RWPE2 (cell line): Measurements from ENCODE around the gene OTOP3.

Source experiments
- ATAC-seq: fragments of 200-7000 bp; cut with Tn5 transposase; 3 replicates; pipeline ENCODE4 v1.9.1; 2021; ENCODE audit warnings: low read depth
- DNase-seq: peaks from one replicate; pipeline ENCODE4 v3.0.0-alpha.2; 2020; ENCODE audit warnings: low spot score
- H3K27ac ChIP-seq: fragments of 450-650 bp; 2 replicates; pipeline ENCODE4 v1.5.1; 2017; ENCODE audit warnings: mild to moderate bottlenecking; ENCODE audit not compliant: poor library complexity, severe bottlenecking
- H3K27me3 ChIP-seq: fragments of 250-450 bp; sonication (Bioruptor Pico); 2 replicates; pipeline ENCODE4 v1.5.1; 2021; ENCODE audit warnings: mild to moderate bottlenecking, moderate library complexity; ENCODE audit not compliant: insufficient read depth, poor library complexity, severe bottlenecking
- H3K36me3 ChIP-seq: fragments of 250-450 bp; sonication (Bioruptor Pico); 2 replicates; pipeline ENCODE4 v1.5.1; 2020; ENCODE audit warnings: low read depth, mild to moderate bottlenecking, moderate library complexity
- H3K4me1 ChIP-seq: fragments of 250-450 bp; sonication (Bioruptor Pico); 2 replicates; pipeline ENCODE4 v1.5.1; 2021; ENCODE audit warnings: mild to moderate bottlenecking, moderate library complexity; ENCODE audit not compliant: insufficient read depth, poor library complexity, severe bottlenecking
- H3K4me3 ChIP-seq: fragments of 250-450 bp; sonication (Bioruptor Pico); 2 replicates; pipeline ENCODE4 v1.5.1; 2021; ENCODE audit warnings: mild to moderate bottlenecking, moderate library complexity; ENCODE audit not compliant: severe bottlenecking
- H3K9me3 ChIP-seq: fragments of 250-450 bp; sonication (Bioruptor Pico); 2 replicates; pipeline ENCODE4 v1.5.1; 2021; ENCODE audit warnings: mild to moderate bottlenecking, moderate library complexity; ENCODE audit not compliant: severe bottlenecking
- TF ChIP-seq, protein P1 (sequence below): fragments of 450-650 bp; IDR thresholded peaks from one replicate; pipeline ENCODE4 v1.5.1; 2017; ENCODE audit warnings: mild to moderate bottlenecking, moderate library complexity; ENCODE audit not compliant: poor library complexity, severe bottlenecking

The OTOP3 gene, protein sequence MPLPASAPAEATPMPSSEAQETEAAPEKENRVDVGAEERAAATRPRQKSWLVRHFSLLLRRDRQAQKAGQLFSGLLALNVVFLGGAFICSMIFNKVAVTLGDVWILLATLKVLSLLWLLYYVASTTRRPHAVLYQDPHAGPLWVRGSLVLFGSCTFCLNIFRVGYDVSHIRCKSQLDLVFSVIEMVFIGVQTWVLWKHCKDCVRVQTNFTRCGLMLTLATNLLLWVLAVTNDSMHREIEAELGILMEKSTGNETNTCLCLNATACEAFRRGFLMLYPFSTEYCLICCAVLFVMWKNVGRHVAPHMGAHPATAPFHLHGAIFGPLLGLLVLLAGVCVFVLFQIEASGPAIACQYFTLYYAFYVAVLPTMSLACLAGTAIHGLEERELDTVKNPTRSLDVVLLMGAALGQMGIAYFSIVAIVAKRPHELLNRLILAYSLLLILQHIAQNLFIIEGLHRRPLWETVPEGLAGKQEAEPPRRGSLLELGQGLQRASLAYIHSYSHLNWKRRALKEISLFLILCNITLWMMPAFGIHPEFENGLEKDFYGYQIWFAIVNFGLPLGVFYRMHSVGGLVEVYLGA

DNA sequence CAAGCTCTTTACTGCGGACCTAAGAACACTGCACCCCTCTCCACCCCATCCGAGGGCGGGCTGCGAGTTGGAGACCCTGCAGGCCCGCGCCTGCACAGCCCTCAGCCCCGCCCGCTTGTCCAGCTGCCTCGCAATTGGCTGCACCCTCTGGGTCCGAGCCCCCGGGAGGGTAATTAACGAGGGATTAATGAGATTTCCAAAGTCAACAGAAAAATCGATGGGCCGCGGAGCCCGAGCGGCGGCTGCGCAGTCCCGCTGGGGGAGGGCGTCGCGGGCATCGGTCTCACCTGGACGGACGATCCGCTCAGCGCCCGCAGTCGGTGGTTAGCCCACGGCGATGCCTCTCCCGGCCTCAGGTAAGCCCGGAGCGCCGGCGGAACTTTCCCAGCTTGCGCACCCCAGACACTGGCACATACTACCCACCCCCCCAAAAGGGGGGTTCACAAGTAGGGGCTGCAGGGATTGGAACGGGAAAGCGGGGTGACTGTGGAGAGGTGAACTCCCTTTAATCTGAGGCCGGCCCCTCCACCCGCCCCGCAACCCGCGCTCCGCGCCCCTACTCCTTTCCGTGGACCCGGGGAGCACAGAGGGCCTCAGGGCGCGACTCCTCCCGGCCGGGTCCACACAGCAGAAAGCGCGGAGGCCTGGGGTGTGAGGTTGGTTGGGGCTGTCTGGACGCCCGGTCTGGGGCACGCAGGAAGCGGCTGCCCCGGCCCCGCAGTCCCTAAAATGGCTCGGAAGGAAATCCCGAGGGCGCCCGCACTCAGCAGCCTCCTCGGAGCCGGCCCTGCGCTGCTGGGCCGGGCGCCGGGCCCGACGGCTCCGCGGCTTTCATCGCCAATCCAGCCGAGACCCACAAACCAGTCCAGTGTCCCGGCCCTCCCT lies at the start of gene OTOP3:
OTOP3 (plus strand) TSS at position 314 of the 885 bp plus-strand sequence; CDS start at position 338, 24 bp downstream.
- no peak; the same call in 2 of the 3 replicates for ATAC-seq
- no peaks in the 10 kb centered on the region for H3K36me3 ChIP-seq

DNA sequence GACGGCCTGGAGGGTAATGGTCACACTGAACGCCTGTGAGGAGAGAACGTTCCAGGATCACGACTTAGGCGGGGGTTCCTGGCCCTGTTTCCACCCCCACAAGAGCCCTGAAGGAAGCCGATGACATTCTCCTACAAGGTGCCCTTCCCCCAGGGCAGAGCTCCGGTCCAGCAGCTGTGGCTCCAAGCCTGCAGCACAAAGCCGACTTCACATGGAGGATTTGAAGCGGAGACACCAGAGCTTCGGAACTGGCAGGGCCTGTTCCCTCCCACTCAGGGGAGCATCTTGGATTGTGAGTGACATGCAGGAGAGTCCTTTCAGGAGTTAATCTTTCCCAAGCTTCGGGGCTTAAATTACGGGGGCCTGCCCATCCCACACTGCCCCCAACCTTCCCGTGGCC lies 47.2 kb upstream of the OTOP3 start:
- no peak for DNase-seq
- Histone ChIP-seq H3K9me3 (no peaks in the 10 kb centered on the region), H3K27me3 (peaks cover 13% of the 10 kb centered on the region), H3K36me3 (no peaks in the 10 kb centered on the region), H3K4me3 (no peak overlapping the region), H3K4me1 (no peaks in the 10 kb centered on the region), H3K27ac (no peak overlapping the region)
- TF ChIP-seq, protein P1, sequence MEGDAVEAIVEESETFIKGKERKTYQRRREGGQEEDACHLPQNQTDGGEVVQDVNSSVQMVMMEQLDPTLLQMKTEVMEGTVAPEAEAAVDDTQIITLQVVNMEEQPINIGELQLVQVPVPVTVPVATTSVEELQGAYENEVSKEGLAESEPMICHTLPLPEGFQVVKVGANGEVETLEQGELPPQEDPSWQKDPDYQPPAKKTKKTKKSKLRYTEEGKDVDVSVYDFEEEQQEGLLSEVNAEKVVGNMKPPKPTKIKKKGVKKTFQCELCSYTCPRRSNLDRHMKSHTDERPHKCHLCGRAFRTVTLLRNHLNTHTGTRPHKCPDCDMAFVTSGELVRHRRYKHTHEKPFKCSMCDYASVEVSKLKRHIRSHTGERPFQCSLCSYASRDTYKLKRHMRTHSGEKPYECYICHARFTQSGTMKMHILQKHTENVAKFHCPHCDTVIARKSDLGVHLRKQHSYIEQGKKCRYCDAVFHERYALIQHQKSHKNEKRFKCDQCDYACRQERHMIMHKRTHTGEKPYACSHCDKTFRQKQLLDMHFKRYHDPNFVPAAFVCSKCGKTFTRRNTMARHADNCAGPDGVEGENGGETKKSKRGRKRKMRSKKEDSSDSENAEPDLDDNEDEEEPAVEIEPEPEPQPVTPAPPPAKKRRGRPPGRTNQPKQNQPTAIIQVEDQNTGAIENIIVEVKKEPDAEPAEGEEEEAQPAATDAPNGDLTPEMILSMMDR, result no peak
- ATAC-seq, result no peak

More for the DNA sequence above, at the start of gene OTOP3:
- H3K4me3 ChIP-seq, result no peak within 1 kb of the TSS
- TF ChIP-seq, protein P1, result no peak
- peak; percentile 60 for DNase-seq
- no peak within 1 kb of the TSS for H3K27ac ChIP-seq
- no peaks in the 10 kb centered on the region for H3K4me1 ChIP-seq
- peaks cover 29% of the 10 kb centered on the region for H3K27me3 ChIP-seq
- no peaks in the 10 kb centered on the region for H3K9me3 ChIP-seq

DNA sequence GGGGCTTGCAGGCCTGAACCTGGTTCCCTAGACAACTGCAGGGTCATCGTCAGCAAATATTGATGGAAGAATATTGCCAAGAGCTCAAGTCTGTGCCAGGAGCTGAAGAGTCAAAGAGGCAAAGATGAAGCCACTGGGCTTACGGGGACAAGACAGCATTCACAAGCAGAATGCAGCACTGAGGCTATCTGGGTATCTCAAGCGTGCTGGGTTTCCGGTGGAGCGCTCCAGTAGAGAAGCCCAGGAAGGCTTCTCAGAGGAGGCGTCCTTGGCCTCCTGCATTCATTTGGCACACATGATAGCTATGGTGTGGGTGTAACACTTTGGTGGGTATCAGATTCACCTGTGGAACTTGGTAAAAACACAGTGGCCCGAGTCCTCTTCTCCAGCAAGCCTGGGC lies 45.1 kb upstream of the OTOP3 start:
- H3K9me3 ChIP-seq, result no peaks in the 10 kb centered on the region
- peaks cover 31% of the 10 kb centered on the region for H3K27me3 ChIP-seq
- TF ChIP-seq, protein P1, result no peak
- H3K27ac ChIP-seq, result no peak overlapping the region
- no peak overlapping the region for H3K4me3 ChIP-seq
- H3K4me1 ChIP-seq, result no peaks in the 10 kb centered on the region
- no peak for DNase-seq
- no peak for ATAC-seq
- no peaks in the 10 kb centered on the region for H3K36me3 ChIP-seq

DNA sequence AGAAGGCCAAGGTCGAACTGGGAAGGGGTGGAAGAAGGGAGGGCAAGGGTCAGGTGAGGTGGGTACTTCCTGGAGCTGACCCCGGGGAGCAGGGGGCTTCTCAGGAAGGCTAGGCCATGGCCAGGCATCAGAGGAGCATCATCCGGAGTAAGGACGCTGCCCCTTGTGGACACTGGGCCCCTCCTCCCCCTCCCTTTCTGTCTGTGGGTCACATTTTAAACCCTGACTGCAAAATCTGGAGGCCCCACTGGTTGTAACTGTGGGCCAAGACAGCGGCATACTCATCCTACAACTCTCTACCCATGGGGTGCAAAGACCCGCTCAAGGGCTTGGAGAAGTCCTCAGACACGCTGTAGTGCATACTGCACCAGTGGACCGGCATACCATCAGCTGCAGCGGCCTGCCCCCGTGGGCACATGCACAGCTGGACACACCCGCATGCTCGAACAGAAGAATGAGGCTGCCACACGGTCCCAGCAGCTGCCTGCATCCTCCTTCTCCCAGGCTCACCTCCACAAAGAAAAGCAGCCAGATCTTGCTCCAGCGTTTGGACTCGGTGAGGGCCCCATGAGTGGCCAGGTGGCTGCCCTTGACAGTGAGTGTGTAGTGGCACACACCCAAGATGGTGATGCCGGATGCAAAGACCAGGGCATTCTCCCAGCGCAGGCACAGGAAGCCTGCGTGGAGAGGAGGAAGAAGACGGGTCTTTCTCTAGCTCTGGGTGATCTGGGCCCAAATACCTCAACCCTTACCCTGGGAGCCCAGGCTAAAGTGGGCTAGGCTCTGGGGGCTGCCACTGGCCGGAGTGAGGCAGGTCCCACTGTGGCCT lies 43.5 kb upstream of the OTOP3 start:
- DNase-seq (no peak), ATAC-seq (no peak)
- no peaks in the 10 kb centered on the region for H3K36me3 ChIP-seq
- H3K27me3 ChIP-seq, result peaks cover 41% of the 10 kb centered on the region
- no peaks in the 10 kb centered on the region for H3K9me3 ChIP-seq
- no peak overlapping the region for H3K4me3 ChIP-seq
- no peak overlapping the region for H3K27ac ChIP-seq
- no peaks in the 10 kb centered on the region for H3K4me1 ChIP-seq
- TF ChIP-seq, protein P1, result no peak
